ENCODE data around the gene CSF1R. TPM values are rescaled to one million over a fixed set of nuclear protein-coding genes. Genes with fewer than 3 reads are reported as not detected.

CSF1R gene
- total and polyA plus RNA-seq, 4 donors: 5.4 to 46.2 (median 22.1) TPM

DNA sequence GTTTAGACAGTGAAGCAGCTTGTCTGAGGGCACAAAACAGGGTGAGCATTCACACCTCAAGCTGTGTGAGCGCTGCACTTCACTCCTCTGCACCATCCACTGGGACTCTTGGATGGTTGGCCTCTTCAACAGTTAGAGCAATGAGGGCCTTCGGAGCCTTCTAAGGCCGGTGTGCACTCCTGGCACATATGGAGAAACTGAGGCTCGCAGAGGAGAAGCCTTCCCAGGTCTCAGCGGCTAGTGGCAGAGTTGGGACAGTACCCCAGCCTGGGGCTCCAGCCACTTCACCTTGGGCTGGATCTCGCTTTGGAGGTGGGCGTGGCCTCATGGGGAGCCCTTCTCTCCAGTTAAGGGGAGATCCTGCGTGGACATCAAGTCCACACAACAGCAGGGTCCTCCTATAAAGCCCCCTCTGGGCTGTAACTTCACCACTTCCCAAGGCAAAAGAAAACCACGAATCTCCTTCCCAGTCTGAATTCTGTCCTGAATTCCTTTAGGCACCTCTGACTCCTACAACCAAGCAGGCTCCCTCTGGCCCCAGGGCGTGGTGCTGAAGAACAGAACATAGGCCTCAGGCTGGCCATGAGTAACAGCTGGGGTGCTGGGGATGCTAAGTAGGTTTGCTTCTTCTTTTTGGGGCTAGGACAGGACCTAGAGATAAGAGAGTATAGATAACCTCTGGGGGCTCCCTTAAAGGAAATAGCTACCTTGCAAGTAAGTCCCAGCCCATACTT, 30.5 kb upstream of the CSF1R start (continued):
- TF ChIP-seq, protein P1, sequence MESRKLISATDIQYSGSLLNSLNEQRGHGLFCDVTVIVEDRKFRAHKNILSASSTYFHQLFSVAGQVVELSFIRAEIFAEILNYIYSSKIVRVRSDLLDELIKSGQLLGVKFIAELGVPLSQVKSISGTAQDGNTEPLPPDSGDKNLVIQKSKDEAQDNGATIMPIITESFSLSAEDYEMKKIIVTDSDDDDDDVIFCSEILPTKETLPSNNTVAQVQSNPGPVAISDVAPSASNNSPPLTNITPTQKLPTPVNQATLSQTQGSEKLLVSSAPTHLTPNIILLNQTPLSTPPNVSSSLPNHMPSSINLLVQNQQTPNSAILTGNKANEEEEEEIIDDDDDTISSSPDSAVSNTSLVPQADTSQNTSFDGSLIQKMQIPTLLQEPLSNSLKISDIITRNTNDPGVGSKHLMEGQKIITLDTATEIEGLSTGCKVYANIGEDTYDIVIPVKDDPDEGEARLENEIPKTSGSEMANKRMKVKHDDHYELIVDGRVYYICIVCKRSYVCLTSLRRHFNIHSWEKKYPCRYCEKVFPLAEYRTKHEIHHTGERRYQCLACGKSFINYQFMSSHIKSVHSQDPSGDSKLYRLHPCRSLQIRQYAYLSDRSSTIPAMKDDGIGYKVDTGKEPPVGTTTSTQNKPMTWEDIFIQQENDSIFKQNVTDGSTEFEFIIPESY (IDR thresholded peaks at IDR 0.05): no peak
- no peak for TF ChIP-seq YY1 (IDR thresholded peaks at IDR 0.05)
- no peak for TF ChIP-seq REST (IDR thresholded peaks at IDR 0.05)

DNA sequence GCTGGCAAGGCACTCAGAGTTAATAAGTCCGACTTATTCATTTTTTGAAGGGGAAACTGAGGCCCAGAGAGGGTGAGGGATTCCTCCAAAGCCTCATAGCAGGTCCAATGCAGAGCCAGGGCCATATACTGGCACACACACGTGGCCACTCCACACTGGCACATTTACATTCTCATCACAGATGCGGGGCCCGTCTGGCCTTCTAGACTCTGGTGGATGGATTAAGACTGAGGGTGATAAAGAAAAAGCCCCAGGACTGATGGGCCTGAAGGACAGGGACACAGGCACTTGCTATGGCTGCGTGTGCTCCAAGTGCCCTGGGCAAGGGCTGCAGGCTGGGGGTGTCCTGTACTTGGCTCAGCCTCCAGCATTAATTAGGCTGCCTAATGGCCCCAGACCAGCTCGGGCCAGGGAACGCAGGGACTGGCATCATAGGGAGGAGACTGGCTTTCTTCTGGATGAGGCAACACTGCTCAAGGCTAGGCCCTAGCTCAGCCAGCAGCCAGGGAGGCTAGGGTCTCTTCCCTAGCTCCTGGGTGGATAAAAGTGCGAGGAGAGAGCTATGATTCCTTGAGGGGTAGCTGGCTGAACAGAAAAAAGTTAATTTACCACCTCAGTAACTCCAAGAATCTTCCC, 28.5 kb upstream of the CSF1R start:
- H3K4me3 ChIP-seq (ENCODE audit: low read depth in 1 of 3, low read length in 3 of 3): no peak overlapping the region
- TF ChIP-seq TAF1 (conservative IDR thresholded peaks at IDR 0.05) (no peak), GABPA (IDR thresholded peaks at IDR 0.05 in 1 of 2, conservative IDR thresholded peaks at IDR 0.05 in 1 of 2) (no peak), RXRA (IDR thresholded peaks at IDR 0.05) (no peak), JUND (IDR thresholded peaks at IDR 0.05) (no peak), FOXA1 (IDR thresholded peaks at IDR 0.05) (no peak), REST (IDR thresholded peaks at IDR 0.05) (no peak), YY1 (IDR thresholded peaks at IDR 0.05) (no peak), HNF4G (IDR thresholded peaks at IDR 0.05) (no peak), RAD21 (IDR thresholded peaks at IDR 0.05) (no peak), NR2F2 (IDR thresholded peaks at IDR 0.05) (no peak), FOXA2 (IDR thresholded peaks at IDR 0.05) (no peak), EGR1 (IDR thresholded peaks at IDR 0.05; ENCODE audit: low read depth in 2 of 2) (no peak), ATF3 (IDR thresholded peaks at IDR 0.05) (no peak), HNF4A (conservative IDR thresholded peaks at IDR 0.05) (no peak), SP1 (IDR thresholded peaks at IDR 0.05) (no peak)
- TF ChIP-seq, protein P1 (IDR thresholded peaks at IDR 0.05): no peak
- TF ChIP-seq, protein P2, sequence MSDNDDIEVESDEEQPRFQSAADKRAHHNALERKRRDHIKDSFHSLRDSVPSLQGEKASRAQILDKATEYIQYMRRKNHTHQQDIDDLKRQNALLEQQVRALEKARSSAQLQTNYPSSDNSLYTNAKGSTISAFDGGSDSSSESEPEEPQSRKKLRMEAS (IDR thresholded peaks at IDR 0.05): no peak
- TF ChIP-seq, protein P3, sequence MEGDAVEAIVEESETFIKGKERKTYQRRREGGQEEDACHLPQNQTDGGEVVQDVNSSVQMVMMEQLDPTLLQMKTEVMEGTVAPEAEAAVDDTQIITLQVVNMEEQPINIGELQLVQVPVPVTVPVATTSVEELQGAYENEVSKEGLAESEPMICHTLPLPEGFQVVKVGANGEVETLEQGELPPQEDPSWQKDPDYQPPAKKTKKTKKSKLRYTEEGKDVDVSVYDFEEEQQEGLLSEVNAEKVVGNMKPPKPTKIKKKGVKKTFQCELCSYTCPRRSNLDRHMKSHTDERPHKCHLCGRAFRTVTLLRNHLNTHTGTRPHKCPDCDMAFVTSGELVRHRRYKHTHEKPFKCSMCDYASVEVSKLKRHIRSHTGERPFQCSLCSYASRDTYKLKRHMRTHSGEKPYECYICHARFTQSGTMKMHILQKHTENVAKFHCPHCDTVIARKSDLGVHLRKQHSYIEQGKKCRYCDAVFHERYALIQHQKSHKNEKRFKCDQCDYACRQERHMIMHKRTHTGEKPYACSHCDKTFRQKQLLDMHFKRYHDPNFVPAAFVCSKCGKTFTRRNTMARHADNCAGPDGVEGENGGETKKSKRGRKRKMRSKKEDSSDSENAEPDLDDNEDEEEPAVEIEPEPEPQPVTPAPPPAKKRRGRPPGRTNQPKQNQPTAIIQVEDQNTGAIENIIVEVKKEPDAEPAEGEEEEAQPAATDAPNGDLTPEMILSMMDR (IDR thresholded peaks at IDR 0.05; ENCODE audit: low read depth, low read length, missing input control): no peak
- no peaks in the 10 kb centered on the region for H3K27me3 ChIP-seq (ENCODE audit: control insufficient read depth in 4 of 4, insufficient read depth in 4 of 4, low read length in 3 of 4)
- peak; percentile 29 for DNase-seq (ENCODE audit: low spot score)
- no peak overlapping the region for H3K9ac ChIP-seq (ENCODE audit: low read depth in 1 of 2, low read length in 2 of 2)
- WGBS: 88% methylated on average over 8 of the region's 8 CpGs
- peaks cover 0 to 18% (median 3%) of the 10 kb centered on the region in 4 donors for H3K36me3 ChIP-seq (ENCODE audit: control insufficient read depth in 4 of 4, insufficient read depth in 3 of 4, low read depth in 1 of 4, low read length in 3 of 4)
- no peak overlapping the region for H3K27ac ChIP-seq (ENCODE audit: low read depth in 1 of 2, low read length in 2 of 2)
- no peaks in the 10 kb centered on the region for H3K4me1 ChIP-seq (ENCODE audit: control insufficient read depth in 4 of 4, insufficient read depth in 4 of 4, low read length in 3 of 4)
- no peaks in the 10 kb centered on the region for H3K9me3 ChIP-seq (ENCODE audit: control insufficient read depth in 4 of 4, low read length in 3 of 4)
